Measurements from ENCODE around the gene SPOCK2.

- no peak for TF ChIP-seq GATA2 (CRISPR knock-in tag; IDR thresholded peaks at IDR 0.05)
- no peak for TF ChIP-seq POLR2AphosphoS5 (IDR thresholded peaks at IDR 0.05; ENCODE audit: low read depth, low read length)
- no peak for TF ChIP-seq RFX5 (IDR thresholded peaks at IDR 0.05; ENCODE audit: low read length)
- no peak for TF ChIP-seq MXI1 (IDR thresholded peaks at IDR 0.05; ENCODE audit: low read depth, low read length)
- no peak for TF ChIP-seq REST (IDR thresholded peaks at IDR 0.05; ENCODE audit: low read depth, low read length)
- no peak for TF ChIP-seq CTCF (IDR thresholded peaks at IDR 0.05)
- no peak for TF ChIP-seq JUND (IDR thresholded peaks at IDR 0.05)
- TF ChIP-seq NFIC (IDR thresholded peaks at IDR 0.05; ENCODE audit: borderline replicate concordance): no peak
- TF ChIP-seq GABPA (IDR thresholded peaks at IDR 0.05; ENCODE audit: low read depth): no peak
- no peak for TF ChIP-seq SMC3 (IDR thresholded peaks at IDR 0.05; ENCODE audit: low read depth, low read length)
- TF ChIP-seq EP300 (IDR thresholded peaks at IDR 0.05; ENCODE audit: borderline replicate concordance in 1 of 2, low read depth in 1 of 2, low read length in 1 of 2): no peak
- TF ChIP-seq TAF1 (IDR thresholded peaks at IDR 0.05; ENCODE audit: borderline replicate concordance, low read depth, low read length): no peak
These were observed 46.9 kb downstream of the SPOCK2 start for GRCh38 chr10:72041491-72041890.
